Measurements from ENCODE around the gene CNGA1. TPM values are rescaled to one million over a fixed set of nuclear protein-coding genes. Genes with fewer than 3 reads are reported as not detected.

Gene CNGA1
- total and polyA plus RNA-seq, 2 donors (not counting 3 experiments of a cell fraction or from before 2014, with no cell fraction given) = not detected

- ChIA-PET CTCF (interaction anchor here (1.2 to 1.5 kb wide), 2 partner anchors 16 to 32 kb away, joined by 3 read pairs; no protein-coding TSS in a partner anchor), POLR2A (no interaction called here)
- no peak overlapping the region for H3K27ac ChIP-seq (ENCODE audit: insufficient read depth, low read depth, low read length)
- no peaks in the 10 kb centered on the region for H3K79me2 ChIP-seq (ENCODE audit: control insufficient read depth, insufficient read depth, low read length)
- no peak for TF ChIP-seq EZH2 (IDR thresholded peaks at IDR 0.05; ENCODE audit: borderline replicate concordance, low read depth, low read length, severe bottlenecking)
- TF ChIP-seq FOS (IDR thresholded peaks at IDR 0.05; ENCODE audit: borderline replicate concordance, insufficient read depth, low read length) = no peak
- TF ChIP-seq POLR2A (IDR thresholded peaks at IDR 0.05; ENCODE audit: low read depth, low read length) = no peak
- TF ChIP-seq CTCF (IDR thresholded peaks at IDR 0.05; ENCODE audit: extremely low read depth in 1 of 2, insufficient read depth in 1 of 2, low read depth in 1 of 2, low read length in 2 of 2) = no peak
- no peak for TF ChIP-seq MAX (IDR thresholded peaks at IDR 0.05; ENCODE audit: insufficient read depth, insufficient read length)
- no peak for TF ChIP-seq JUN (IDR thresholded peaks at IDR 0.05; ENCODE audit: borderline replicate concordance, insufficient read depth, insufficient read length, low read depth)
- TF ChIP-seq GATA2 (IDR thresholded peaks at IDR 0.05; ENCODE audit: insufficient read depth, insufficient read length, low read depth, low read length) = no peak
- no peak for TF ChIP-seq MYC (IDR thresholded peaks at IDR 0.05; ENCODE audit: low read depth, low read length)
- TF ChIP-seq POLR2AphosphoS5 (IDR thresholded peaks at IDR 0.05; ENCODE audit: insufficient read depth, low read depth, low read length) = no peak
- BruUV-seq (replicated peaks) = no TSS peak
- H3K36me3 ChIP-seq (ENCODE audit: control insufficient read depth in 2 of 2, extremely low read depth in 1 of 2, insufficient read depth in 2 of 2, low read length in 2 of 2) = no peaks in the 10 kb centered on the region
- H3K4me3 ChIP-seq (replicated peaks in 1 of 3; ENCODE audit: insufficient read depth in 1 of 3, low read depth in 1 of 3, low read length in 3 of 3) = no peak overlapping the region
- FAIRE-seq = no peak
- H3K4me2 ChIP-seq (ENCODE audit: insufficient read depth, low read length) = no peak overlapping the region
- dilution Hi-C loops (cut with MboI; ENCODE audit: extremely low pct_ligation_motif_present, low sequenced_read_pairs) (no loop called here), intact Hi-C loops (cut with micrococcal nuclease) (no loop called here)
- H3K9ac ChIP-seq (replicated peaks; ENCODE audit: extremely low read depth, insufficient read depth, low read length) = no peak overlapping the region
- no peaks in the 10 kb centered on the region for H3K9me3 ChIP-seq (replicated peaks; ENCODE audit: control insufficient read depth, insufficient read depth, low read length)
- H3K9me1 ChIP-seq (replicated peaks; ENCODE audit: control insufficient read depth, extremely low read depth, insufficient read depth, low read length) = no peaks in the 10 kb centered on the region
- no peak overlapping the region for H2AFZ ChIP-seq (ENCODE audit: low read depth, low read length)
- H3K27me3 ChIP-seq (ENCODE audit: control insufficient read depth in 2 of 2, insufficient read depth in 2 of 2, low read length in 2 of 2) = no peaks in the 10 kb centered on the region
- DNase-seq (ENCODE audit: low read depth, low spot score) = no peak
- no peaks in the 10 kb centered on the region for H4K20me1 ChIP-seq (replicated peaks; ENCODE audit: control insufficient read depth, extremely low read depth, insufficient read depth, low read length)
- no peaks in the 10 kb centered on the region for H3K4me1 ChIP-seq (ENCODE audit: control insufficient read depth, extremely low read depth, insufficient read depth, low read length)
These were observed 49.1 kb upstream of the CNGA1 start for GRCh38 chr4:48065587-48066052.
